SK-N-MC (cell line): ENCODE data around the gene CTSE.

Source experiments
- EZH2 ChIP-seq: fragments of 200-600 bp; sonication (generic); IDR thresholded peaks from one replicate; pipeline ENCODE4 v1.6.1; 2017; ENCODE audit warnings: antibody characterized with exemption
- POLR2AphosphoS5 ChIP-seq: IDR thresholded peaks from 2 replicates; pipeline ENCODE4 v1.6.1; 2012; ENCODE audit warnings: mild to moderate bottlenecking, low read depth, low read length, borderline replicate concordance

- TF ChIP-seq POLR2AphosphoS5 (no peak), EZH2 (no peak)
These were observed 39.6 kb downstream of the CTSE start for GRCh38 chr1:205983925-205984725.
